ENCODE results near the gene RRP9. TPM values are rescaled to one million over a fixed set of nuclear protein-coding genes. Genes with fewer than 3 reads are reported as not detected.

Gene RRP9
- total RNA-seq, 1 donor from 2014 or later, result 37.5 TPM

DNA sequence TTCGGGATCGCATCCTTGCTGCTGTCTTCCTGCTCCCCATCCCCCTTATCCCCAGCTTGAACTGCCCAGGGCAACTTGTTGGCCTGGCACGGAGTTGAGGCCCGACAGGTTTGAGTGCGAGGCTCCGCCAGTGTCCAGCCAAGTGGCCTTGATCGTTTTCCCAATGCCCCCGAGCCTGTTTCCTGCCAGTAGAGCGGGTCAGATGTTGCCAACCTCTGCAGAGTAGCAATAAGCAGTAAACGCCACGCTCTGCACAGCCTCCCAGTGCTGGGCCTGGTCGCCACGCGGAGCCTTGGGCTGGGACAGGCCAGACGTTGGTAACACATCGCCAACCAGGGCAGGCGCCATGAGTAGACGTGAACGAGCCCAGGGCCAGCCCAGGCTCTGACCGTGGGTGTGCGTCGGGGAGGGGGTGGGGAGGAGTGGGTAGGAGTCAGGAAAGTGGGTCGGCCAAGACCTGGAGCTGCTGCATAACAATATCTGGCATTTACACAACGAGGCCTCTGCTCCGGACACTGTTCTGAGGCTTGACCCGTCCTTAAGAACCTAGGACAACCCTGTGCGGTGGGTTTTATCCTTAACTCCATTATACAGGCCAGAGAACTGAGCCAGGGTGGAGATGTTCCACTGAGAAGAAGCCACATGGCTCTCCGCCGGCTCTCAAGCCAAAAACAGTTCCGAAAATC, 32.7 kb upstream of the RRP9 start:
- intact Hi-C loops (cut with micrococcal nuclease), result loop anchor here (1.0 to 5.0 kb wide), 8 partner anchors 32 to 583 kb away; partner anchors contain the start of genes DUSP7, PARP3 and RBM15B

GRCh38 chr3:51971350-51971749, 29.6 kb upstream of the RRP9 start:
- intact Hi-C loops (cut with micrococcal nuclease), result loop anchor here (5.0 kb wide), 2 partner anchors 174 to 284 kb away; no protein-coding TSS in a partner anchor

DNA sequence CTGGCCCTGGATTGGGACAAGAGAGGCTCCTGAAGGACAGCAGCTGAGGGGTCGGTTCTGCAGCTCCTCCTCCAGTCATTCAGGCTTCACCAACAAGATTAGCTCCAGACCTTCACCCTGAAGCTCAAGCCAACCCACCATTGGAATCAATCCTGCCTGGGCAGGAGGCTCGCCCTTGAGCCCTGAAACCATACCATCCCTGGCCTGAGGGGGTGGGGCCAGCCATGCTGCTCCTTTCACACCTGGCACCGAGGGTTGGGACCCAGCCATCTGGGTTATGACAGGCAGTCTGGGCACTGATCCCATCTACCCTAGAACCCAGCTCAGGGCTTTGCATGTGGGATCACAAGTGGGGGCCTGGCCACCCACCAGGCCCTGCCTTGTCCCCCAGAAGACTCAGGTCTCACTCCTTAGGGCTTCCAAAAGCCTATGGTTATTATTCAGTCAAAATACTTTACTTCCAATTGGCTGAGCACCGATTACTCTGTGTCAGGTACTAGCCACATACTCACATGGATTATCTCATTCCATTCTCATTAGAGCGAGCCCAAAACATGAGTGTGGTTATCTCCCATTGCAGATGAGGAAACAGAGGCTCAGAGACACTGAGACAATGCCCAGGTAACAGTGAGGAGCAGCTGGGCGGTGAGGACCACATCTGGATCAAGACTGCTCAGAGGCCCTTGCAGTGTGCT, 29.0 kb upstream of the RRP9 start:
- intact Hi-C loops (cut with micrococcal nuclease), result loop anchor here (5.0 kb wide), 2 partner anchors 173 to 283 kb away; no protein-coding TSS in a partner anchor

DNA sequence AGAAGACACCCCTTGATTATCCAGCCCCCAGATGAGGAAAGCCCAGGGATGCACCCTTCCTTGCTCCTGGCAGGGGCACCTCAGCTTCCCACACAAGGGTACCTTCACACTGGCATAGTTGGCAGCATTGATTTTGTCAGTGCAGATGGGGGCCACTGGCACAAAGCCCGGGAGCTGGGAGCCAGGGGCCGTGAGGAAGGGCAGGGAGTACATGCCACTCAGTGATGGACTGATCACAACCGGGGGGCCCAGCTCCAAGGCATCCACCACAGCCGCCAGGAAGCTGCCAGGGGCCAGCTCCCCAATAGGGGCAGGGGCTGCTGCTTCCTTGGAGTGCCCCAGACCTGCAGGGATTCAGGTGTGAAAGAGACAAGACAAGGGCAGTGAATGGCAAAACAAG, 28.1 kb upstream of the RRP9 start:
- intact Hi-C loops (cut with micrococcal nuclease), result loop anchor here (5.0 kb wide), 2 partner anchors 173 to 283 kb away; no protein-coding TSS in a partner anchor

- intact Hi-C loops (cut with micrococcal nuclease), result no loop called here
Observed at GRCh38 chr3:51968883-51969678, 27.4 kb upstream of the RRP9 start.

DNA sequence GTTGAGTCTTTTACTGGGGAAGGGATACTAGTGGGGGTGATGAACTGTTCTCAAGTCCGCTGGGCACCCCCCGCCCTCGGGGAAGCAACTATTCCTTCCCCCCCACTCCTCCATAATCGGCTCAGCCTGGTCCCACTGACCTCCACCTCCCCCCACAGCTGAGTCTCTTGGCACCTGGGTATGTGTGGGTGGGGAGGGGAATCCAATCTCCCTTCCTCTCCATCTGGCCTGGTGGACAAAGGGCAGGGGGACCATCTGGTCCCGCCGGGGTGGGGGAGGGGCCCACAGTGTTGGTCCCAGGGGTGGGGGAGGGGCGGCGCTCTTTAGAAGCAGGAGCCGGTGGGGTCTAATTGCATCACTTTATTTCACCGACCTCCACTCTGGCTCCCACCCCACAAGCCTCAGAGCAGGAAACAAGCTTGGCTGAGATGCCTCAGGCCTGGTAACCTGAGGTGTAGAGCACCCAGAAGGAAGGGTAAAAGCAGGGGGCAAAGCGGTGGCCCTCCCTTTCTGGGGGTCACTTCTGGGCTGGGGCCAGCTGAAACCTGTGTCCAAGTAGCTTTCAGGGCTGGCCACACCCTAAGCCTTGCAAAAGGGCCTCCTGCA, 26.6 kb upstream of the RRP9 start:
- intact Hi-C loops (cut with micrococcal nuclease), result no loop called here

DNA sequence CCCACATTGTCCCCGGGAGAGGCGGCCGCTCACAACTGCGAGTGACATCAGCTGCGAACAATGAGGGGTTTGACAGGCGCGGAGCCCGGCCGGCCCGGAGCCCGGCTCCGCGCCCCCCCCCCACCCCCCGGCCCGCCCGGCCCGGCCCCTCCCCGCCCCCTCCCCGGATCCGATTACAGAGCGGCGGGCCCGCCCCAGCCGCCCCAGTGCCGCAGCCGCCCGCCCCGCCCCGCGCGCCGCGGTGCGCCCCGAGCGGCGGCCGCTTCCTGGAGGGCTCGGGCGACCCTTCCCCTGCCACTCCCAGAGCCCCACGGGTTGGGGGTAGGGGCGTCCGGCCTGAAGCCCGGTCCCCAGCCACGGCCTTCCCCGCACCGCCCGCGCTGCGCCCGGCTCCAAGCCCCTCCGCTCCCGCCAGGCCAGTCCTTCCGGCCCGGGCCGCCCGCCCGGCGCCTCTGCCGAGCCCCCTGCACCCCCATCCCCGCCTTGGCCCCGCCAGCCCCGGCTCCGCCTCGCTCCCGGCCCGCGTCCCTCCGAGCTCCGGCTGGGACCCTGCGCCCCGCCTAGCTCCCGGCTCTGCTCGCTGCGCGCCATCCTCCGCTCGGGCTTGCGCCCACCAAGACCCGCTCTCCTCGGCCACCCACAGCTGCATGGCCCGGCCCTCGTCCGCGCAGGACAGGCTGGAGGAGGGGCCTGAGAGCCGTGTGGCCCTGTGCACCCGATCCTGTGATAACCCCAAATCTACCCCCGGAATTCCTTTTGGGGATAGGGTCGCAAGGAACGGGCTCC, 25.9 kb upstream of the RRP9 start, which contains the start of gene PCBP4:
Gene PCBP4, minus strand, starts transcription at position 71 of the 786 bp plus-strand sequence. CDS start 6,214 bp downstream, outside the sequence.
- intact Hi-C loops (cut with micrococcal nuclease), result loop anchor here (1.0 kb wide), 2 partner anchors 8 to 25 kb away; partner anchors contain the start of genes ABHD14A and PARP3

DNA sequence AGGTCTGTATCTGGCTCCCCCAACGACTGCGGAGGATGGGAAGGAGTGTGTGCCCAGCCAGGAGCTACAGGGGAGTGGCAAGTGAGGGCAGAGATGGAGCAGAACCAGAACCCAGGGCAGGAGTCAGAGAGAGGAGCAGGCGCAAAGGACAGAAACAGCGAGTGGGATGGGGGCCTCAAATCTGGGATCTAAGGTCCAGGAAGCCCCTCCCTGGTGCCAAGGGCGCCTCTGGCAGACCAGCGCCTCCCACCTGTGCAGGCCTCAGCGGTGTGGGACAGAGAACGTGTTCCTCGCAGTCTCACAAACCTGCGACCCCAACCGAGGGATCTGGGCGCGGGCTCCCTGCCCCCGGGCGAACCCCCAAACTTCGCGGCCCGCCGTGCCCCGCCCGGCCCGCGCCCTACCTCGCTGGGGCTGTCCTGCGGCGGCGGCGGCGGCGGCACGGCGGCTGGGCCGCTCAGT, 25.2 kb upstream of the RRP9 start:
- intact Hi-C loops (cut with micrococcal nuclease), result loop anchor here (1.0 kb wide), 2 partner anchors 8 to 25 kb away; partner anchors contain the start of genes ABHD14A and PARP3

- intact Hi-C loops (cut with micrococcal nuclease), result no loop called here
Observed at GRCh38 chr3:51966486-51966885, 24.8 kb upstream of the RRP9 start.

- intact Hi-C loops (cut with micrococcal nuclease), result no loop called here
Observed at GRCh38 chr3:51966016-51966415, 24.3 kb upstream of the RRP9 start.

DNA sequence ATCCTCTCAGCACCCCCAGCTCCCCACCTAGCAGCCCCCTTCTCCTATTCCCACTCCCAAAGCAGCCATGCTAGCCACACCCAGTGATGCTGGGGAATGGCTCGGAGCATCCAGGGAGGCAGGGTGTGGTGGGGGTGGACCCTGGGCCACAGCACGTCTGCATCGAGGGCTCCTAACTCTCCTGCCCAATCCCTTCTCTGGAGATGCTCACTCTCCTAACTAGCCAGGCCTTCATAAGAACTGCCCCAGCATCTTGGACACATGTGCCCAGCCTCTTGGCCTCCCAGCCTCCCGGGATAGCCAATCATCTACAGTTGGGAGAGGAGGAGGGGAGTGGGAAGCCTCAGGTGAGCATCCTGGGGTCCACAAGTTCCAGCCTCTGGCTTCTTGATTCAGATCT, 22.8 kb upstream of the RRP9 start:
- intact Hi-C loops (cut with micrococcal nuclease), result no loop called here

- intact Hi-C loops (cut with micrococcal nuclease), result no loop called here
Observed at GRCh38 chr3:51963951-51964451, 22.3 kb upstream of the RRP9 start.

- intact Hi-C loops (cut with micrococcal nuclease), result no loop called here
Observed at GRCh38 chr3:51962854-51963530, 21.3 kb upstream of the RRP9 start.

- intact Hi-C loops (cut with micrococcal nuclease), result no loop called here
Observed at GRCh38 chr3:51961602-51962569, 20.2 kb upstream of the RRP9 start.

DNA sequence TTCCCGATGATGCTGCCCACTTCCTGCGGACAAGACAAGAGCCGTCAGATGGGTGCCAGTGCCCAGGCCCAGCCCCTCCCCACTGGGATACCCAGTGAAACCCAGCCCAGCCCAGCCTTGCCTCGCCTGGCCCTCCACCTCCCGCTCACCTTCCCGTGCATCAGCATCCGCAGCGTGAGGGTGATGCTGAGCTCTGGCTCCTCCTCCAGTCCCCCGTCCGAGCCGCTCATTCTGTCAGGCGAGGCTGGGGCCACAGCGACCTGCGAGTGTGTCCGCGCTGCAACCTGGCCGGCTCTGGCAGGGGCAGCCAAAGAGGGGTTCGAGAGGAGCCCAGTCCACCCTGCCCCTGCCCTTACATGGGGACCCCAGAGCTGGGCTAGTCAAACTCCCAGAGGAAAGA, 19.3 kb upstream of the RRP9 start:
- intact Hi-C loops (cut with micrococcal nuclease), result no loop called here

DNA sequence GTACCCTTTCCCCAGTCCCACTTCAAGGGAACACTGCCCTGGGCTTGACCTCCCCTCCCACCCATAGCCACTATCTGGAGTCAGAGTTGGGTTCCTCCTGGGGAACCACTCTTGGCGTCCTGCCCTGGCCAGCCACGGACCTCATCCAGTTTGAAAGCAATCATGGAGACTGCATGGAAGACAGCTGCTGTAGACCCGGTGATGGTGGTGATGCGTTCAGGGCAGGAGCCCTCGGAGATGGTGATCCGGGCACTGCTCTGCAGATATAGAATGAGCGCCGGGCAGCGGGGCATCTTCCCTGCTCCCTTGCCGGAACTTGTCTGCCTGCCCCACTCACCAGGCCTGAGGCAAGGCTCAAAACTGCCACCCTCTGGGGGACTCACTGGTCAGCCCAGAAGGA, 18.7 kb upstream of the RRP9 start:
- intact Hi-C loops (cut with micrococcal nuclease), result no loop called here

GRCh38 chr3:51959651-51960050, 17.9 kb upstream of the RRP9 start:
- intact Hi-C loops (cut with micrococcal nuclease), result no loop called here
